NCI-H1105 treated with DMSO at 0.1 percent for 48 hours (cell line): Measurements from ENCODE around the gene THADA.
"Not testable (repeated sequence)": the region's sequence is repeated elsewhere in the genome, so short reads cannot be mapped to it uniquely, and the experiment has no call there.

Experiments used
- DNase-seq: peaks from one replicate; lab custom pipeline; 2025; lab: John Stamatoyannopoulos, UW

THADA gene

GRCh38 chr2:43594875-43595274, 963 bp downstream of the THADA start:
- no peak for DNase-seq

GRCh38 chr2:43593254-43593653, 2.6 kb downstream of the THADA start:
- DNase-seq: no peak

- no peak for DNase-seq
Observed at GRCh38 chr2:43592443-43592842, 3.4 kb downstream of the THADA start.

- DNase-seq: no peak
Observed at GRCh38 chr2:43585708-43586107, 10.1 kb downstream of the THADA start.

GRCh38 chr2:43579275-43579981, 16.4 kb downstream of the THADA start:
- DNase-seq: no peak

- peak; percentile 46 for DNase-seq
Observed at GRCh38 chr2:43576981-43577892, 18.6 kb downstream of the THADA start.

- no peak for DNase-seq
Observed at GRCh38 chr2:43572244-43572643, 23.6 kb downstream of the THADA start.

- no peak for DNase-seq
Observed at GRCh38 chr2:43569921-43570320, 25.9 kb downstream of the THADA start.

- no peak for DNase-seq
Observed at GRCh38 chr2:43568228-43568627, 27.6 kb downstream of the THADA start.

GRCh38 chr2:43566461-43566729, 29.4 kb downstream of the THADA start:
- no peak for DNase-seq

- no peak for DNase-seq
Observed at GRCh38 chr2:43563679-43564078, 32.2 kb downstream of the THADA start.

GRCh38 chr2:43560231-43560547, 35.6 kb downstream of the THADA start:
- DNase-seq: no peak

GRCh38 chr2:43559391-43560230, 36.2 kb downstream of the THADA start:
- DNase-seq: no peak

- DNase-seq: no peak
Observed at GRCh38 chr2:43557196-43557595, 38.6 kb downstream of the THADA start.

GRCh38 chr2:43556256-43556655, 39.6 kb downstream of the THADA start:
- DNase-seq: no peak

GRCh38 chr2:43553341-43553855, 42.4 kb downstream of the THADA start:
- DNase-seq: no peak

- DNase-seq: no peak
Observed at GRCh38 chr2:43551990-43552389, 43.8 kb downstream of the THADA start.

GRCh38 chr2:43548381-43548780, 47.5 kb downstream of the THADA start:
- not testable (repeated sequence) for DNase-seq

GRCh38 chr2:43542285-43542933, 53.4 kb downstream of the THADA start:
- DNase-seq: peak; percentile 35

- DNase-seq: no peak
Observed at GRCh38 chr2:43541165-43541564, 54.7 kb downstream of the THADA start.

- no peak for DNase-seq
Observed at GRCh38 chr2:43540021-43540779, 55.6 kb downstream of the THADA start.
